GM12865 (cell line): ENCODE data around the gene EFNA4.

Experiments used
- DNase-seq: peaks from one replicate; pipeline ENCODE4 v3.0.0; 2010; ENCODE audit warnings: low read depth
- H3K4me3 ChIP-seq: 2 replicates; pipeline ENCODE4 v1.5.1; 2011; ENCODE audit warnings: mild to moderate bottlenecking, low read depth, low read length, control low read depth
- TF ChIP-seq, protein P1 (sequence below): IDR thresholded peaks from 2 replicates; pipeline ENCODE4 v1.5.1; 2011; ENCODE audit warnings: low read length, control low read depth, low read depth, inconsistent platforms; ENCODE audit not compliant: insufficient read depth; ENCODE audit errors: missing control alignments

The EFNA4 gene

DNA sequence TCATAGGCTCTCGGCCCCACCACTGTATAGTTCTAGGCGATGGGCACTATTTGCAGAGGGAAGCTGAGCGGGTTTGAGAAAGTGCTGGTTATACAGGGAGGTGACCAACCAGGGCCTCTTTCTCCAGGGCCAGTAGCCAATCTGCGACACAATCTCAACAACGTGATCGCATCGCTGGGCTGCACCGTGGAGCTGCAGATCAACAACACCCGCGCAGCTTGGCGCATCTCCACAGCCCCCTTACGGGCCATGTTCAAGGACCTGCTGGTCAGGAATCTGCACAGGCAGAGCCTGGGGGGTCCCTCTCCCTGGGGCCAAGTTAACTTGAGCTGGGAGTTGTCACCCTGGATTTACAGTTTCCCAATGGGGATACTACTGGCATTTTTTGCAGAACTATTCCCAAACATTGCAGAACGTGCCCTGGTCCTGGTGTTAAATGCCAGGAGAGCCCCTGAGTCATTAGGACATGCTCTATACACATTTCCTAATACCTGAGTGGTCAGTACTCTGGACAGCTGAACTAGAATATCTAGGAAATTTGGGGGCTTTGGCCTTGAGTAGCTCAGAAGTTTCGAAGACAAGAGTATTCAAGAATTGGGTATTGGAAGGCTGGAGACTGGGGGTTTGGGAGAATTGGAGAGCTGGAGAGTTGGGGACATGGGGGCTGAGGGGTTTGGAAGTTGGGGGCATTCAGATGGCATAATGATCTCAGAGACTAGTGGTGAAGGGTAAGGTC is 23.0 kb upstream of the EFNA4 start:
- DNase-seq, result no peak
- TF ChIP-seq, protein P1, sequence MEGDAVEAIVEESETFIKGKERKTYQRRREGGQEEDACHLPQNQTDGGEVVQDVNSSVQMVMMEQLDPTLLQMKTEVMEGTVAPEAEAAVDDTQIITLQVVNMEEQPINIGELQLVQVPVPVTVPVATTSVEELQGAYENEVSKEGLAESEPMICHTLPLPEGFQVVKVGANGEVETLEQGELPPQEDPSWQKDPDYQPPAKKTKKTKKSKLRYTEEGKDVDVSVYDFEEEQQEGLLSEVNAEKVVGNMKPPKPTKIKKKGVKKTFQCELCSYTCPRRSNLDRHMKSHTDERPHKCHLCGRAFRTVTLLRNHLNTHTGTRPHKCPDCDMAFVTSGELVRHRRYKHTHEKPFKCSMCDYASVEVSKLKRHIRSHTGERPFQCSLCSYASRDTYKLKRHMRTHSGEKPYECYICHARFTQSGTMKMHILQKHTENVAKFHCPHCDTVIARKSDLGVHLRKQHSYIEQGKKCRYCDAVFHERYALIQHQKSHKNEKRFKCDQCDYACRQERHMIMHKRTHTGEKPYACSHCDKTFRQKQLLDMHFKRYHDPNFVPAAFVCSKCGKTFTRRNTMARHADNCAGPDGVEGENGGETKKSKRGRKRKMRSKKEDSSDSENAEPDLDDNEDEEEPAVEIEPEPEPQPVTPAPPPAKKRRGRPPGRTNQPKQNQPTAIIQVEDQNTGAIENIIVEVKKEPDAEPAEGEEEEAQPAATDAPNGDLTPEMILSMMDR, result no peak

DNA sequence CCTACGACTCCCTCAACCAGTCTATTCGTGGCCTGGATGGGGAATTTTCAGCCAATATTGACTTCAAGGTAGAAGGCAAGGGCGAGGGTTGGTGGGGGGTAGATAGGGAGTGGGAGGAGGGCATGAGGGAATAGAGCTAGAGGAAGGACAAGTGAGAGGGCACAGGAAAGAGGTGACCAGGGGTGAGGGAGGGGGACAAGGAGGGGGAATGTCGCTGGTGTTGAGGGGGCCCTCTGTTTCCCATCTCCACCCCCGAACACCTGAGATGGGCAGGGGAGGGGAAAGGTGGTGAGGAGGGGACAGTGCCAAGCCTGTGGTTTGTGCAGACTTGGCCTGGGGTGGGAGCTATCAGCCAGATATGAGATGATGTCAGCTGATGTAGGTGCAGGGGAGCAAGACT is 20.8 kb upstream of the EFNA4 start:
- TF ChIP-seq, protein P1, result no peak
- H3K4me3 ChIP-seq, result no peak overlapping the region
- DNase-seq, result no peak

More for the DNA sequence above, 23.0 kb upstream of the EFNA4 start:
- no peak overlapping the region for H3K4me3 ChIP-seq

DNA sequence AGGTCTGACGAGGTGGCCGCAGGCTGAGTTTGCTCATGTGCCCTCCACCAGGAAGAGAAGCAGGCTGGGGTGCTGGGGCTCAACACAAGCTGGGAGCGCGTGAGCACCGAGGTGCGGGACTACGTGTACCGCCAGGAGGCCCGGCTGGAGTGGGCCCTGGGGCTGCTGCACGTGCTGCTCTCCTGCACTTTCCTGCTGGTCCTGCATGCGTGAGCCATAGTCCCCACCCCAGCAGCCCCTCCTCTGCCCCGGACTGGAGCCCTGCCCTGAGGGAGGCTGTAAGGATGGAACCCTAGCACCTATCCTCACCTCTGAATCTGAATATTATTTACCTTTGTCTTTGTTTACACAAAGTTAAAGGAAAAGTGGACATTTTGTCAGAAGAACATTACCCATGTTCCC is 20.2 kb upstream of the EFNA4 start:
- DNase-seq, result no peak
- TF ChIP-seq, protein P1, result no peak
- H3K4me3 ChIP-seq, result no peak overlapping the region

DNA sequence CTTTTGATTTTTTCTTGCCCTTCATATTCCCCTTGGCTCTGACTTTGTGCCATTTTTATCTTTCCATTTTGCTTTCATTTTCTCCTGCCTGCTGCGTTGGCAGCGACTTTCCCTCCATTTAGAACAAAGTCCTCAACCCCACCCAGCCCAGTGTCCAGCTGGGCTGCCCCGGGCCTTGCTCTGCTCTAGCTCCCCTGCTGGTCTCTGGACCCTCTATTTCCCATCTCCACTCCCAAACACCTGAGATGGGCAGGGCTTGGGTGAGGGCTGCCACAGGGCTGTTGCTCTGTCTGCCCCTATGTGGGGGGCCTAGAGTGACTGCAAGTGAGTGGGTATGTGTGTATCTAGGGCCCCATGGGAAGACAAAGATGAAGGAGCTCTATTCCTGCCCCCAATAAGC is 19.7 kb upstream of the EFNA4 start:
- no peak overlapping the region for H3K4me3 ChIP-seq
- TF ChIP-seq, protein P1, result no peak
- no peak for DNase-seq

DNA sequence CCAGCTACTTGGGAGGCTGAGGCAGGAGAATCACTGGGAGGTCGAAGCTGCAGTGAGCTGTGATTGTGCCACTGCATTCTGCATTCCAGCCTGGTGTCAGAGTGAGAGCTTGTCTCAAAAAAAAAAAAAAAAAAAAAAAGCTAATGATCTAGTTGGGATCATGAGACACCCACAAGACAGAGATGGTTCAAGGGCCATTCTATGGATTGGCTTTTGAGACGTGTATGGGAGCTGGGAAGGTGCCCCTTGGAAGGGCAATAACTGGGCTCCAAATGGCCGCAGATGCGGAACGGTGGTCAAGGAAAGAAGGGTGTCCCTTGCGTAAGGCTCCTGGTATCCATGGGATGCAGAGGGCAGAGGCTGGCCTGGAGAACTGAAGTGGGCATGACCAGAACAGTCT is 19.2 kb upstream of the EFNA4 start:
- no peak overlapping the region for H3K4me3 ChIP-seq
- DNase-seq, result no peak
- TF ChIP-seq, protein P1, result no peak

DNA sequence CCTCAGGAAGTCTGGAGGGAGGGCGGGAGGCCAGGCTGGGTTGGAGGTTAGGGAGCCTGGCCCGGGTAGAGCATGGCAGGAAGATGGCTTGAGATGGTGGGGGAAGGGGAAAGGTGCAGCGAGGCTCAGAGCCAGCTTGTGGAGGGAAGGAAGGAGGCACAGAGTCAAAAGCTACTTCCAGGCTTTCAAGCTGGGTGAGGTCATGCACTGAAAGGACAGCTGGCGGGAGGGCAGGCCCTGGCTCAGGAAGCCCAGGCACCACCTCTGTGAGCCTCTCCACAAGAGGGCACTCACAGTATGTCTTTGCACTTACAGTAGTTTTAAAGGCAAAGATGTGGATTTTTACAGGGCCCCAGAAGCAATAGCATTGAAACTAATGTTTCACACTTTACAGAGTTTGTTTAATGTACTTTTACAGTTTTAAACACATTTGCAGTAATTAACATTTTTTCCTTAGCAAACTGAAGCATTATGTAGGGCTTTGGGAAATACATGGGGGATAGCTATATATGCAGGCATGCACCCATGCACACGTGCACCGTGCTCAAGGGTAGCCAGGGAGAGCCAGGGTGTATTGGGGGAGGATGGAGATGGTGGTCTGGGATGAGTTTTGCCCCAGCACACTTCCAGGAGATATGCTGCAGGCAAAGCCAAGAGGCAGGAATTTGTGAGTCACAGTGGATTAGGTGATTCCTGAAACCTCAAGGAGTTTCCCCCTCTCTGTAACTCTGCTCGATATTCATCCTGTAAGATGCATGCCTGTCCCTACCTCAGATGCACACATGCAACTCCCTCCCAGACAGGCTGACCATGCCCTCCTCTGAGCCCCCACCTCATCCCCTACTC is 18.5 kb upstream of the EFNA4 start:
- no peak overlapping the region for H3K4me3 ChIP-seq
- TF ChIP-seq, protein P1, result peak; percentile 68
- DNase-seq, result peak; percentile 81
